Colonic mucosa (tissue), 4 donors: ENCODE data around the gene ERAL1. TPM values are rescaled to one million over a fixed set of nuclear protein-coding genes. Genes with fewer than 3 reads are reported as not detected.
A peak's percentile ranks its signal among the peaks of the same experiment; 100 is the strongest.
"Not testable (repeated sequence)": the region's sequence is repeated elsewhere in the genome, so short reads cannot be mapped to it uniquely, and the experiment has no call there.

Experiments
- DNase-seq: peaks from one replicate; pipeline ENCODE4 v3.0.0-alpha.2; 2020
- H3K27ac ChIP-seq: fragments of 200-600 bp; one replicate; pipeline ENCODE4 v1.8.0; 2021
- H3K27me3 ChIP-seq: fragments of 200-600 bp; one replicate; pipeline ENCODE4 v1.8.0; 2021
- H3K36me3 ChIP-seq: fragments of 200-600 bp; one replicate; pipeline ENCODE4 v1.8.0; 2021
- H3K4me1 ChIP-seq: fragments of 200-600 bp; one replicate; pipeline ENCODE4 v1.8.0; 2021; ENCODE audit warnings: mild to moderate bottlenecking
- H3K4me3 ChIP-seq: fragments of 200-600 bp; one replicate; pipeline ENCODE4 v1.8.0; 2021
- H3K9ac ChIP-seq, 2 donors: one replicate each; pipeline ENCODE4 v1.7.0; 2013; ENCODE audit warnings: control low read depth in 2 of 2, low read depth in 2 of 2, low read length in 2 of 2
- H3K9me3 ChIP-seq: fragments of 200-600 bp; one replicate; pipeline ENCODE4 v1.8.0; 2021
- CTCF ChIP-seq: fragments of 200-600 bp; IDR thresholded peaks from one replicate; pipeline ENCODE4 v1.8.0; 2022; ENCODE audit warnings: antibody characterized with exemption, mild to moderate bottlenecking
- intact Hi-C: fragments of 100-400 bp; cut with DNase I; formaldehyde crosslinking; loops from one replicate; pipeline ENCODE4 v1.14.1; 2022
- total RNA-seq, 2 donors: library from RNA; stranded (reverse); fragmentation: NEBNext Ultra II Directional in 1 of 2; extraction: Animal tissue kit (Norgen Biotek cat#: 25700) in 1 of 2; gene quantifications; one replicate each; pipeline ENCODE4 v1.2.1, GENCODE V29; 2021
- donor health status: healthy.
- donor health status: DM: no; HTN: no; CAD: no.
- donor health status: DM: no; HTN: no; CAD: no.

Gene ERAL1
- total RNA-seq, 2 donors from 2014 or later = 34.7 to 72.0 TPM

- no peak for DNase-seq
- Histone ChIP-seq H3K9ac (no peak overlapping the region), H3K27me3 (no peaks in the 10 kb centered on the region), H3K4me3 (no peak overlapping the region), H3K27ac (no peak overlapping the region), H3K9me3 (no peaks in the 10 kb centered on the region), H3K36me3 (no peaks in the 10 kb centered on the region), H3K4me1 (peaks cover 9% of the 10 kb centered on the region)
- intact Hi-C loops = no loop called here
- TF ChIP-seq CTCF = no peak
Observed at GRCh38 chr17:28888832-28889231, 34.0 kb downstream of the ERAL1 start.

GRCh38 chr17:28889996-28890395, 35.2 kb downstream of the ERAL1 start:
- no peaks in the 10 kb centered on the region for H3K9me3 ChIP-seq
- H3K4me1 ChIP-seq = peaks cover 13% of the 10 kb centered on the region
- H3K27me3 ChIP-seq = no peaks in the 10 kb centered on the region
- no peak for DNase-seq
- no peaks in the 10 kb centered on the region for H3K36me3 ChIP-seq
- TF ChIP-seq CTCF = no peak
- H3K27ac ChIP-seq = no peak overlapping the region
- H3K4me3 ChIP-seq = no peak overlapping the region
- H3K9ac ChIP-seq = no peak overlapping the region
- intact Hi-C loops = no loop called here

GRCh38 chr17:28891201-28891600, 36.4 kb downstream of the ERAL1 start:
- no peak for TF ChIP-seq CTCF
- H3K36me3 ChIP-seq = no peaks in the 10 kb centered on the region
- no peaks in the 10 kb centered on the region for H3K9me3 ChIP-seq
- H3K4me1 ChIP-seq = peaks cover 16% of the 10 kb centered on the region
- H3K27ac ChIP-seq = no peak overlapping the region
- H3K4me3 ChIP-seq = no peak overlapping the region
- H3K27me3 ChIP-seq = no peaks in the 10 kb centered on the region
- intact Hi-C loops = no loop called here
- H3K9ac ChIP-seq = no peak overlapping the region
- DNase-seq = no peak

- H3K27ac ChIP-seq = no peak overlapping the region
- no peak for TF ChIP-seq CTCF
- DNase-seq = no peak
- no peaks in the 10 kb centered on the region for H3K9me3 ChIP-seq
- no peaks in the 10 kb centered on the region for H3K36me3 ChIP-seq
- H3K9ac ChIP-seq = no peak overlapping the region
- H3K4me3 ChIP-seq = no peak overlapping the region
- H3K4me1 ChIP-seq = peaks cover 16% of the 10 kb centered on the region
- intact Hi-C loops = no loop called here
- H3K27me3 ChIP-seq = no peaks in the 10 kb centered on the region
Observed at GRCh38 chr17:28892024-28892423, 37.2 kb downstream of the ERAL1 start.

- H3K4me3 ChIP-seq, H3K27me3 ChIP-seq, intact Hi-C loops, DNase-seq, H3K9me3 ChIP-seq, H3K36me3 ChIP-seq: not testable (repeated sequence)
- Histone ChIP-seq H3K9ac (peak overlapping the region; percentile 30 to 61), H3K4me1 (peaks cover 20% of the 10 kb centered on the region), H3K27ac (peak overlapping the region; percentile 76)
Observed at GRCh38 chr17:28893248-28894183, 38.7 kb downstream of the ERAL1 start.

GRCh38 chr17:28895794-28896447, 41.1 kb downstream of the ERAL1 start:
- no peaks in the 10 kb centered on the region for H3K36me3 ChIP-seq
- no peaks in the 10 kb centered on the region for H3K9me3 ChIP-seq
- peak overlapping the region; percentile 58 to 97 for H3K9ac ChIP-seq
- peak overlapping the region; percentile 92 for H3K4me3 ChIP-seq
- H3K27me3 ChIP-seq = no peaks in the 10 kb centered on the region
- peak overlapping the region; percentile 89 for H3K27ac ChIP-seq
- peaks cover 20% of the 10 kb centered on the region for H3K4me1 ChIP-seq
- intact Hi-C loops = no loop called here
- TF ChIP-seq CTCF = no peak
- no peak for DNase-seq
